Stimulated activated CD8-positive, alpha-beta memory T cell treated with anti-CD3 and anti-CD28 coated beads, Interleukin-12 subunit alpha, Interleukin-12 subunit beta, amount 100 ng/mL, for 24 hours (primary cell): ENCODE data around the gene CFAP74.

ENCODE experiments used
- DNase-seq: peaks from one replicate; pipeline ENCODE4 v3.0.0-alpha.2; 2020; ENCODE audit errors: extremely low read depth

The CFAP74 gene

DNA sequence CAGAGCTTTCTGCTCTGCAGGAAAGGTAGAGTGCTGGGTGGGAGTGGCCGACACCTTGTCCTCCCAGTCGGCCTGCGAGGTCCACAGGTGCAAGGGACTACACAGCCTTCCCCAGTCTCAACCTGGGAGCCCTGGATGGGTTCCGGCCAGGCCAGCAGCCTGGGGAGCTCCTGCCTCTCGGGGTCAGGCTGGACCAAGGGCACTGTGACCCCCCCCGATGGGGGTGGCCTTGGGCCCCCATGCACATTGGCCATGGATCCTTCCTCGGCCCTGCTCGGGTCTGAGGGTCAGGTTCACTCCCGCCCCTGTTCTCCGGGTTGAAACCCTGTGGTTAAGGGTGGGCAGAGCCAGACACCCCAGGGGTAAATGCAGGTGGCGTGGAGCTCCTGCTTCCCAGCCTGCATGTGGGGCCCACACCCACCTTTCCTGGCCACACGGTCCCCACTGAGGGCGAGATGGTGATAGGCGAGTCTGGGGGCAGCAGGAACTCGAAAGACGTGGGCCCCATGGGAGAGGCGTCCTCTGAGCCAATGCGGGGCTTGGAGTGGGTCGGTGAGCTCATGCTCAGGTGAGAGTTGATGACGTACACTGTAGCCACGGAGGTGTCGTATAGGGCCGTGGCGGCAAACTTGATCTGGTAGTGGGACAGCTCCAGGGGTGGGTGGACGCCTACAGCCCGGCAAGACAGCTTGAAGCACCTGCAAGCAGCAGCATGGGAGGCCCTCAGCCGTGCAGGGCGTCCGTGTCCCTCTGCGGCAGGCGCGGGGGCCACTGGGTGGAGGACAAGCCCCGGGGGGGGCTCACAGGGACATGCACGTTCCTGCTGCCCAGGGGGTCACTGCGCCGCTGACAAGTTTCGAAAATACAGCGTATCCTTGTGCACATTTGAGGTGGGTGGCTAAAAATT, 73.7 kb downstream of the CFAP74 start:
- no peak for DNase-seq

DNA sequence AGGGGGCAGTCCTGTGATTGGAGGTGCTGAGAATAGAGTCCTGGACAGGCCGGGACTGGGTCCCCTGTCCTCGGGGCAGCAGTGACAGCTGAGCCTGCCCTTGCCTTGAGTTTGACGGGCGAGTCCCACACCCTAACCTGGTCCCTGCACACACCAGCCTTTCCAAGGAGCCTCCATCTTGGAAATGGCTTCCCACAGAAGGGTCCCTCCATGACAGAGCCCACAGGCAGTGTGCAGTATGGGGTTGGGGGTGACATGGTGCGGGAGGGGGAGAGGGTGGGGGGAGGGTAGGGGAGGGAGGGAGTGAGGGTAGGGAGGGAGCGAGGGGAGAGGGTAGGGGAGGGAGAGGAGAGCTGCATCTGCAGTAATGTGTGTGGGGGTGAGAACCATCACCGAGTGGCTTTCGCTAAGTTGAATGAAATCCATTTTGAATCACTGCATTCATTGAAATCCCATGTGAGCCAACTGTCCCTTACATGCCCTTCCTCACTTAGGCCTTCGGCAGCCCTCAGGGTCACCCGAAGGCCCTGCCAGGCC, 74.4 kb downstream of the CFAP74 start:
- DNase-seq: no peak

DNA sequence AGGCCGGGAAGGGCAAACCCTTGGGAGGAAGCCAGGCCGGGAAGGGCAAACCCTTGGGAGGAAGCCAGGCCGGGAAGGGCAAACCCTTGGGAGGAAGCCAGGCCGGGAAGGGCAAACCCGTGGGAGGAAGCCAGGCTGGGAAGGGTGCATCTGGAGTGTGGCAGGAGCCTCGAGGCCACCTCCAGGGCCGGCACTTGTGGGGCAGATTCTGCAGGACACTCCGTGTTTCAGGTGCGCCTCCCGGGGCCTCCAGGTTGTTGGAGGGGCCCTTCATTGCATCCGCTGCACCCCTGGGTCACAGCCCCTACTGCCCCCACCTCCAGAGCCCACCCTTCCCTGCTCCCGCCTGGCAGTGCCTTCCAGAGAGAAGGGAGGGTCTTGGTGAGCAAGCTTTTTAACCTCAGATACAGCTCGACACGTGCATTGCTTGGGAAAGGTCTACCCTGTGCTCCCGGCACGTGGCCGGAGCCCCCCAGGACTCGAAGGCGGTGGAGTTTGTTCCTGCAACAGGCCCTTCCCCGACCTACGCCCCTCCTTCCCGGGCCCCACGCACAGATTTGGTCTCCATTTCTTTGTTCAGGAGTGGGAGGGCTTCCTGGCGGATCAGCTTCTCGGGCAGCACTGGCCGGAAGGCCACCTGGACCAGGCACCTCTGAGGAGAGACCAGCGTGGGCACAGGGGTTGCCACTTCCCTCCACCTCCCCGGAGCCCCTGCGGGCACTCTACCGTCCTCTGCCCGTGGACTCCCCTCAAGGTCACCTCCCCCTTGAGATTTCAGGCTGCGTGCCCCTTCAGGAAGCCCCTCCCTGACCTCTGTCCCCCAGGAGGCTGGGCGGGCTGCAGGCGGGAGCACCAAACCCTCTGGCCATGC, 75.1 kb downstream of the CFAP74 start:
- no peak for DNase-seq

DNA sequence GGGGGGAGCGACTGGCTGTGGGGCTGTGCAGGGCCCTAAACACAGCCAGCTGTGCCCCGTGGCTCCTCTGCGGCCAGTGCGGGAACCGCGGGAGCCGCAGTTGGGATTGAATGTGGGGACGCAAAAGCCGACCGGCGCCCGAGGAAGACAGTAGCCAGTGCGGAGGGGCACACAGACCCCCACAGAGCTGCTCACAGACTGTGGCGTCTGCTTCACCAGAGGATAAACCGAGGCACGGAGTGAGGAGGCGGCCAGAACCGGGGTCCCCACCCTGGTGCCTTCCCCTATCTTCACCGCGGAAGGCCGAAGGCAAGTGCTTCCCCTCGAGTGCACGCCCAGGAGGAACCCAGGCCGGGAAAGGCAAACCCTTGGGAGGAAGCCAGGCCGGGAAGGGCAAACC, 75.8 kb downstream of the CFAP74 start:
- no peak for DNase-seq

DNA sequence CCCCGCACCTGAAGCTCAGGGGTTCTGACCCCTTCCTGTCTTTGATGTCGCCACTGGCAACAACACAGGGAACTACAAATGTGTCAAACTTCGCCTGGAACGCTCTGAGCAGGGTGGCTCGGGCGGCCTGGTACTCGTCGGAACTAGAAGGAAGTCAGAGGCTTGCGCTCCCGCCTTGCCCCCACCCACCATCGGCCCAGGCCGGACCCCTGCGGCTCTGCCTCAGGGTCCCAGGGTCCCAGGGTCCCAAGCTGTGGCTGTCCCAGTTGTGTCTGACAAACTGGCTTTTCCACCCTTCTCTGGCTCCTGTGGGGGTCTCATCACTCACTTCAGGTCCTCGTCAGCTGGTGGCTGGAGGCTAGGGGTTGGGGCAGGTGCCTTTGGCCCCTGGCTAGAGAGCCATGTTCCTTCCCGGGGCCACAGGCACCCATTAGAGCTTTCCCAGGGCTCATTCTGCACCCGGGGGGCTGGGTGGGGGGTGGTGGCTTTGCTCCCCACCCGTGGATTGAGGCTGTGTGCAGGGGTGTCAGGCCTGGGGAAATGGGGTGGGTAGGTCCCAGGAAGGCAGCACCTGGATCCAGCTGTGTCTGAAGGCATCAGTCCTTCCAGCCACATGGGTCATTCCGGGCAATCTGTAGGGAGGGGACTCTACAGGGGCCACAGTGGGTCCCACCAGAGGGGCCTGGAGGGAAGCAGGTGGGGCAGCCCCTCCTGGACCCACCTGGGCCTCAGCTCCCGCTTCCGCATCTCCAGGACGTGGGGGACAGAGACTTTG, 76.5 kb downstream of the CFAP74 start:
- DNase-seq: no peak

DNA sequence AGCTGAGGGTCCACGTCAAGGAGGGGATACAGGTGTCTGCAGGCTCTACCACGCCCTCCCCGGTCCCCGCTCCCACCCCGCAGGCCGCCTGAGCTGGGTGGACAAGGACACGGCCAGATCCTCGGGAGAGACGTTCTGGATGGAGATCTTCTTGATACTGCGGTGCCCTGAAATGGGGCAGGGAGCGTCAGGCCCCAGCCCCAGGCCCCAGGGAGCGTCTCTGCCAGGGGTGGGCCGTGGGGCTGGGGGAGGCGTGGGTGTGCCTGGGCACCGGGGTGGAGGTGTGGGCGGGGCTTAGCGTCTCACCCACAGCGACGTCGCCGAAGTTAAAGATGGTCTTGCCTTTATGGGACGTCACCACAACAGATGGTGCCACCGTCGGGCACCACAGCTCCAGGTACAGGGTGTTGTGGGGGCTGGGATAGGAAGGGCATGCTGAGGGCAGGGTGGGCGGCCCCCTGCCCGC, 77.2 kb downstream of the CFAP74 start:
- no peak for DNase-seq

DNA sequence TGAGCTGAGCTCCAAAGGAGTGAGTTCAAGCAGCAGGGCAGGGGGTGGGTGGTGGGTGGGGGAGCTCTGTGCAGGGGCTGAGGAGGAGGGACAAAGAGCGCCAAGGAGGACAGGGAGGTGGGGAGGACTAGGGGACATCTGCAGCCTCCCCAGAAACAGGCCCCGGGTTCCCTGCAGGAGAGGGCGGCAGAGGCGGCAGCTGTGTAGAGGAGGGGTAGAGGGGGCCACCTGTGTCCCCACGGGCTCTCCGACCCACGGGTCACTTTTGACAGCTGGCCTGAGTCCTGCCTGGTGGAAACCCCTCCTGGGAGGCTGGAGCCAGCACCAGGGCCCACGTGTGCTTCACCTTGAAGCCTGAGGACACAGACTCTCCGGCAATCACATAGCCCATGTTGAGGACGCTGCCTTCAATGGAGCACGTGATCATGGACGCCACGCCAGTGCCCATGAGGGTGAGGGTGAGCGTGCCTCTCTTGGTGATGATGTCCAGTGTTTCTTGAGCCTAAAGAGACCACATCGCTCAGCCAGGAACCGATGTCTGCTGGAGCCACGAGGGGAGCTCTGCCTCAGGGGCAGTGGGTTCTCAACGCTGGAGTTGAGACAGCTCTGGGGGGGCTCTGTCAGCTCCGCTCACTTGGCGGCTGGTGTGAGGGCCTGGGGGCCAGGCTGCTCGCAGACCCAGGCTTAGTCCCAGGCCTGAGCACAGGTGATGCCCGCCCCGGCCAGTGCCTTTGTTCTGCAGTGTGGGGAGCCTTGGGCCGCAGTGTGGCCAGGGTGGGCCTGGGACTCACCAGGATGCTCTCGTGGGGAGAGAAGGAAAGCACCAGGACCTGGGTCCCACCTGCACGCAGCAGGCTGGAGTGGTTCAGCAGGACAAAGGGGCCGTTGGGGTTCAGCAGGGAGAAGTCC, 77.9 kb downstream of the CFAP74 start:
- DNase-seq: no peak

DNA sequence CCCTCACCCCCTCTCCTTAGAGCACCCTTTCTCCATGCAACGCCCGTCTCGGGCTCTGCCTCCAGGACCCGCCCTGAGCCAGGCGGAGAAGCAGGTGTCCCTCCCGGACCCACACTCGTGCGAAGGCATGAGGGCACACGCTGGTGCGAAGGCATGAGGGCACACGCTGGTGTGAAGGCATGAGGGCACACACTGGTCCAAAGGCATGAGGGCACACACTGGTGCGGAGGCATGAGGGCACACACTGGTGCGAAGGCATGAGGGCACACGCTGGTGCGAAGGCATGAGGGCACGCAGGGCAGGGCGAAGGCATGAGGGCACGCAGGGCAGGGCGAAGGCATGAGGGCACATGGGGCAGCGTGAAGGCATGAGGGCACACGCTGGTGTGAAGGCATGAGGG, 78.7 kb downstream of the CFAP74 start:
- DNase-seq: no peak

DNA sequence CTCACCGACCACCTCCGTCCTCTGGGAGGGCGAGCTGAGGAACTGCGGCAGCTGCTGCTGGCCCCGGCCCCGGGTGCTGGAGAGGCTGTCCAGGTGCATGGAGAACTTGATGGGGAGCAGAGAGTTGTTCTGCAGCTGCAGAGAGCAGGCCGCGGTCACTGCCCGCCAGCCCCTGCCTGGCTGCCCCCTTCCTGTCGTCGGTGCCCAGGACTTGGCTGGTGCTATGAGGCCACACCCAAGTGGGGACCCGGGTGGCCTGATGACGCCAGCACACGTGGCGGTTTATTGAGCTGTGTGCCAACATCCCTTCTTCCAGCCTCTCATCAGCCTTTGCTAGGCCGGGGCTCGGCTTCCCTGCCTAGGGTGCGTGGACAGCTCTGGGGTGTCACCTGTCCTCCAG, 79.2 kb downstream of the CFAP74 start:
- no peak for DNase-seq

DNA sequence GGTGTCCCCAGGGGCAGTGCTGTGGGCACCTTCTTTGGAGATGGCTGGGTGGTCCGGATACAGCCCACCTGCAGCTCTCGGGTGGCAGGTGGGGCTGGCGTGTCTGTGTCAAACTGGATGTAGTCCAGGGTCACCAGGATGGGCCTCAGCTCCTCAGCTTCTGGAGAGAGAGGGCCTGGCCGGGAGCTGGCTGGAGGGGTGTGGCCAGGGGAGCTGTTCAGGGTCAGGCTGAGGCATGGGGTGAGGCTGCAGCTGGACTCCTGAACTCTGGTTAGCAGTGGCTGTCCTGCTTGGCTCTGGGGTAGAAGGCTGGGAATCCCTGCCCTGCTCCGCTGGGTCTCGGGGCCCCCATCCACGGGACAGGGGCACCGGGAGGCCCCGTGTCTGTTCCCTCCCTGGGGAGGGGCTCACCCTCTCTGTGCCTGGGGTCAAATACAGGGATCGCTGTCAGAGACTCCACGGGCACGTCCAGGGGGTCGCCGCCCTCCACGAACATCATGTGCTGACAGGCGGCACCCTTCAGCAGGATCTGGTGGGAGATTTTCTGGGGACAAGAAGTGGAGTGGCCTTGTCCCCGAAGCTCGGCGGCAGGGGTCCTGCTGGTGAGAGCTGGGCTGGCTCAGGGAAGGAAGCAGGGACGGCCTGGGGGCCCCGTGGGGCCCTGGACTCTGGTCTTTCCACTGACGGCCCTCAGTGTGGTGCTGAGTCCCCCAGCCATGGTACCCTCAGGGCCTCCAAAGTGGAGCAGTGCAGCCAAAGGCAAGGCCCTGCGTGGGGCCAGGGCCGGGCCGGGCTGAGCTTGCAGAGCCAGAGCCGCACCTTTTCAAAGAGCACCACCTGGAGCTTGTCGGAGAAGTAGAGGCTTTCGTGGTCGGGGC, 80.4 kb downstream of the CFAP74 start:
- no peak for DNase-seq

DNA sequence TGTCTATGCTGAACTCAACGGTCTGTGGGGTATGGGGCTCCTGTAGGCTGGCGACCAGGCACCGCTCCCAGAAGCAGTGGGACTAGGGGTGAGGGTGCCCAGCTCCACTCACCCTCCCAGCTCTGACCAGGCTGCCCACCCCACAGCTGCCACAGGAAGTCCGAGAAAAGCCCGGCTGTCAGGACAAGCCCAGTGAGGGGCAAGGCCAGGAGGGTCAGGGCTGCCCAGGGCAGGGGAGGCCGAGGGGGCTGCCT, 81.0 kb downstream of the CFAP74 start:
- no peak for DNase-seq

DNA sequence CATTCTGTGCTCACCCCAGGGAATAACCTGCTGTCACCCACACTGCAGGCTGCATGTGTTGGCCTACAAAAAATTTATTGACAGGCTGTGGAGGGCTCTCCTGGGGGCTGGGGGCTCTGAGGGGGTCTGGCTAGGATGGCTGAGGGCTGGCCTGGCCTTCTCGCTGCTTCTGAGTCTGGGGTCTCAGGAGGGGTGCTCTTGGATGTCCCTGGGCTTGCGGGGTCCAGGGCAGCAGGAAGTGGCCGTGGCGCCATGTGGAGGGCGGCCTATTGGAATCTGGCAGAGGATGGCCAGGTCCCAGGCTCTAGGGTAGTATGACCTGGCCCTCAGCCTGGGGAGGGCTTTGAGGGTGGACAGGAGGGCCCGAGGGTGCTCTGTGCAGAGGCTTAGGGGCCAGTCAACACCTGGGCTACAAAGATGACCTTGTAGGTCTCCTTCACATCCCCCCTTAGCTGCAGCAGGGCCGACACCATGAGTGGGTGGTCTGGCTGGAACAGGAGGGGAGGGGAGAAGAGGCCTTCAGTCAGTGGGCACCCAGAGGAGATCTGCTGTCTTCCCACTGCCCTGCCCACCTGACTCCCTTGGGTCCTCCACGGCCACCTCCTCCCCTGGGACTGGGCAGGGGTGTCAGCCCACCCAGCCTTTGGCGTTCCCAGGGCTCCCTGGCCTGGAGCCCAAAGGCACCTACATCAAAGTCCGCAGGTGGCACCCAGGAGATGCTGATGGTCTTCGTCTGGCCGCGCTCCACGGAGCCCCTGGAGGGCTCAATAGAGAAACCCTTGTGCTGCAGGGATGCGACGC, 81.5 kb downstream of the CFAP74 start:
- DNase-seq: no peak

DNA sequence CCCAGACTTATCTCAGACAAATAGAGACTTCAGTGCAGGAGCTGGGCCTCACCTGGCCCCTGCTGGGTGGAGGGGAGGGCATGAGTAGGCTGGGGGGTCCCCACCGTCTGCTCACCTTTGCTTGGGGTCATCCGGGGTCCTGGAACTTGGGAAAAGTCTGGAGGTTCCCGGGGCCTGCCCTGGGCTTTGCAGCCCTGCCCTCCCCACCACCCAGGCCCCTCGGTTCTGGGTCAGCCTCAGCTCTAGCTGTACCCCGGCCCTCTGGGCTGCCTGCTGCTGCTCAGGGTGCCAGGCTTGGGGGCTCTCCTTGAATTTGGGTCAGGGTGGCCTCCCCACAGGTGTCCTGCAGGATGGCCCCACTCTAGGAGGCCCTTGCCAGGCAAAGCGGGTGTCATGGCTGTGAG, 82.1 kb downstream of the CFAP74 start:
- DNase-seq: no peak

DNA sequence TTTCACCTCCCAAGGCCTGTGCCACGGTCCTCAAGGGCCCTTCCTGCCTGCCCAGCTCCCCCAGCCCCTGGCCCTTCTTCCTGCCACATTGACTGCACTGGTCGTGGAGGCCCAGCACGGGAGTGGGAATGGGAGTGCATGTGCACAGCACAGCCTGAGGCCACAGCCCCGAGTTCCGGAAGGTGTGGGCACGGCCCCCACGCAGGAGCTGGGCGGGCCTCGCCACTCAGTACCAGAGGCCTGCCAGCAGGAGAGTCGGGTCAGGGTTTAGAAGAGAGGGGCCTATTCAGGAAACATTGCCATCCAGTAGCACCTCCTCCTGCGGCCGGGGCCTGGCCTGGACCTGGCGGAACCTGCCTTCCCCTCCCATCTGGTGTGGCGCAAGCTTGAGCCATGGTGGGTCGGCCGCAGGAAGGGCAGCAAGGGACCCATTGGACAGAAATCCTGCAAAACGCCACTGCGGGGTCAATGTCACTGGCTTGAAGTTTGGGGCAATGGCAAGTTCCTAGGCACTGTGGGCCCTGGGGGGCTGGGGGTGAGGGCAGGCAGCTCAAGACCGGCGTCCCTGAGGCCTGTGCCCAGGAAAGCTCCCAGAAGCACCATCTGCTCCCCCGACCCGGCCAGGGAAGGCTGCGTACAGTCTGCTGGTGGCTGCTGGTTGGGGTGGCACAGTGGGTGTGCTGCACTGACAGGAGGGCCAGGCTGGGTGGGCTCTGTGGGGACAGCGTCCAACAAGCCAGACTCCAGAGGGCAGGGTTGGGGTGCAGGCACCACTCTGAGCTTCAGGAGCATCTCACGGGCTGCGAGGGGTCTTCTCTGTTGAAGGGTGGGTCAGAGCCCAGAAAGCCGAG, 82.8 kb downstream of the CFAP74 start:
- DNase-seq: no peak

DNA sequence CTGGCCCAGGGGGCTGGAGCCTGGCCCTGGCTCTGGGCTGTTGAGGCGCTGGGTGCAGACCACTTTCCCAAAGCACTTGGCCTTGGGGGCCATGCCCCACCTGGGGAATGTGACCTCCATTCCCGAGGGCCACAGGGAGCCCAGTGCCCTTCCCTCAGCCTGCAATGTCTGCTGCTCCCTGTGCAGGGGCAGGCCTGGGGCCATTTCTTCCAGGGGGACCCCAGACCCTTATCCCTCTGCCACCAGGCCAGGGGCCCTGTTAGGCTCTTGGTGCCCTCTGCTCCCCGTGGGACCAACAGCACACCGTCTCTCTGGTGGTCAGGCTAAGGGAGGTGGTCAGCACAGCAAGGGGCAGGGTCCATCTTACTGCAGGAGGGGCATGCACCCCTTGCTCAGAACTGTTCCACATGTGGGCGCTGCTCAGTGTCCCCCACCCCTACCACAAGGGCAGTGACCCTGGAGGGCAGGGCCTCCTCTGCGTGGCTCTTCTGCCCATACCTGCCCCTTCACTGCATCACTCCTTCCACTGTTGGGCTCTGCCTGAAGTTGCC, 83.5 kb downstream of the CFAP74 start:
- no peak for DNase-seq

DNA sequence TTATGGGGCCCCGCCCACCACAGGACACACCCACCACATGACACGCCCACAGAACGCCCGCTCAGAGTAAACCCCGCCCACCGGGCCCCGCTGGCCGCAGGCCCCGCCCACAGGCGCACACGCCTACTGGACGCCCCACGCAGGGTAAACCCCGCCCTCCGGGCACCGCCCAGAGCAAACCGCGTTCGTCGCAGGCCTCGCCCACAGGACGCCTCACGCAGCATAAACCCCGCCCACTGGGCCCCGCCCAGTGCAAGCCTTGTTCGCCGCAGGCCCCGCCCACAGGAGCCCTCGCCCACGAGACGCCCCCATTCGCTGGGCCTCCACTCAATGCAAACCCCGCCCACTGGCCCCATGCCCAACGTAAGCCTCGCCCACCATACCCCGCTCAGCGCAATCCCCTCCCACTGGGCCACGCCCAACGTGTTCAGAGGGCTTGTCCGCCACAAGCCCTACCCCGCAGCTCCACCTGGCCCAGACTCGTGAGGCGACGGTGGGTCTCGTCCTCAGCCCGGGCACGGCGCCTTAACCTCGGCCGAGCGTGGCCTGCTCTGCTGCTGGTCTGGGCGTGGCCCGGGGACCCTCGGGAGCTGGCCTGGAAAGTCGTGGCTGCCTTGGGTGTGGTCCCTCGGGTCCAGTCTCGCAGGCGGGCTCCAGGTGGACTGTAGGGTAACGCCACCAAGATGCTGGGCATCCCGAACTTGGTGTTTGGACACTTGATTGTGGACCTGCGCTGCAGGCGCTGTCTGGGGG, 84.1 kb downstream of the CFAP74 start:
- DNase-seq: peak; percentile 98

DNA sequence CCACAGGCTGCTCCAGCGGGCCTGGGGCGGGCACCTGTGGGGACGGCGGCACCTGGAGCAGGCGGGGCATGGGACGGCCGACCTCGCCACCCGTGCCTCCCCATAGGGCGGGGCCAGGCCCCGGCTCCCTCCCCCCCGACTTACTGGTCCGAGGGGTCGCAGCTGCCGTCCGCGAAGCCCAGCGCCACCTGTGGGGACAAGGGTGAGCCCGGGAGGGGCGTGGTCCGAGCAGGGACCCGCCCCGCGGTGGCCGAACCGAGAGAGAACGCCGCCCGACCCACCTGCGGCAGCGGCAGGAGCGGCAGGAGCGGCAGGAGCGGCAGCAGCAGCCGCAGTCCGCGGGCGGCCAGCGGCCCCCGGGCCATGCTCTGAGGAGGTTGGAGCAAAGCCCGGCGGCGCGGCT, 84.7 kb downstream of the CFAP74 start, which contains the start of gene TMEM52:
Gene TMEM52, minus strand, starts transcription at position 379 of the 403 bp plus-strand sequence. Its CDS starts 14 bp downstream, at position 365.
- no peak for DNase-seq
